Neural cell (in vitro differentiated cells): ENCODE measurements around the gene MTTP. TPM values are rescaled to one million over a fixed set of nuclear protein-coding genes. Genes with fewer than 3 reads are reported as not detected.

Experiments
- H2AFZ ChIP-seq: fragments of 200-600, 300-800 bp; sonication (generic), shearing (Covaris generic); 2 replicates; pipeline ENCODE4 v1.6.0; 2014; ENCODE audit warnings: low read depth, mild to moderate bottlenecking, antibody characterized with exemption, low read length, moderate library complexity
- H3F3A ChIP-seq: fragments of 200-600 bp; shearing (Covaris generic); 2 replicates; pipeline ENCODE4 v1.6.1; 2016; ENCODE audit warnings: mild to moderate bottlenecking, moderate library complexity, mixed read lengths, antibody characterized with exemption, low read length; ENCODE audit not compliant: insufficient read depth, poor library complexity, severe bottlenecking
- H3K27ac ChIP-seq: fragments of 200-600, 300-800 bp; sonication (generic), shearing (Covaris generic); 2 replicates; pipeline ENCODE4 v1.5.1; 2014; ENCODE audit warnings: mild to moderate bottlenecking, low read length, moderate library complexity
- H3K27me3 ChIP-seq: fragments of 300-800, 200-600 bp; sonication (generic), shearing (Covaris generic); 2 replicates; pipeline ENCODE4 v1.6.0; 2014; ENCODE audit warnings: mild to moderate bottlenecking, low read depth, low read length, moderate library complexity; ENCODE audit not compliant: insufficient read depth
- H3K36me3 ChIP-seq: fragments of 300-800, 200-600 bp; sonication (generic), shearing (Covaris generic); 2 replicates; pipeline ENCODE4 v1.5.1; 2014; ENCODE audit warnings: mild to moderate bottlenecking, antibody characterized with exemption, low read length, moderate library complexity; ENCODE audit not compliant: insufficient read depth
- H3K4me2 ChIP-seq: fragments of 300-800, 200-600 bp; sonication (generic), shearing (Covaris generic); 2 replicates; pipeline ENCODE4 v1.6.0; 2014; ENCODE audit warnings: mild to moderate bottlenecking, low read length
- H3K4me3 ChIP-seq: fragments of 300-800, 200-600 bp; sonication (generic), shearing (Covaris generic); 2 replicates; pipeline ENCODE4 v1.5.1; 2014; ENCODE audit warnings: mild to moderate bottlenecking, low read length, moderate library complexity
- H3K79me2 ChIP-seq: fragments of 200-600 bp; shearing (Covaris generic); replicated peaks from 2 replicates; pipeline ENCODE4 v1.6.0; 2014; ENCODE audit warnings: mild to moderate bottlenecking, low read length, moderate library complexity; ENCODE audit not compliant: insufficient read depth
- H3K9ac ChIP-seq: fragments of 300-800, 200-600 bp; sonication (generic), shearing (Covaris generic); 2 replicates; pipeline ENCODE4 v1.6.1; 2016; ENCODE audit warnings: mild to moderate bottlenecking, low read length, mixed read lengths
- H3K9me2 ChIP-seq: fragments of 200-600 bp; shearing (Covaris generic); 2 replicates; pipeline ENCODE4 v1.6.1; 2016; ENCODE audit warnings: mild to moderate bottlenecking, low read length, mixed read lengths; ENCODE audit not compliant: insufficient read depth
- H3K9me3 ChIP-seq: fragments of 200-600, 300-800 bp; sonication (generic), shearing (Covaris generic); 2 replicates; pipeline ENCODE4 v1.6.1; 2016; ENCODE audit warnings: mild to moderate bottlenecking, mixed run types, low read length, moderate library complexity, mixed read lengths
- H4K20me1 ChIP-seq: fragments of 200-600 bp; shearing (Covaris generic); 2 replicates; pipeline ENCODE4 v1.6.1; 2016; ENCODE audit warnings: mild to moderate bottlenecking, mixed run types; ENCODE audit not compliant: insufficient read depth
- EP300 ChIP-seq: fragments of 450-650 bp; conservative IDR thresholded peaks from 2 replicates; pipeline ENCODE4 v1.6.1; 2014; ENCODE audit warnings: antibody characterized with exemption, mild to moderate bottlenecking, moderate library complexity; ENCODE audit not compliant: poor library complexity, severe bottlenecking
- EZH2 ChIP-seq: fragments of 200-600, 300-800 bp; shearing (Covaris generic), sonication (generic); IDR thresholded peaks from 2 replicates; pipeline ENCODE4 v1.6.1; 2014; ENCODE audit warnings: antibody characterized with exemption, low read length, borderline replicate concordance, mild to moderate bottlenecking; ENCODE audit not compliant: insufficient read depth, poor library complexity, severe bottlenecking
- MXI1 ChIP-seq: fragments of 450-650 bp; conservative IDR thresholded peaks from 2 replicates; pipeline ENCODE4 v1.6.1; 2014; ENCODE audit warnings: antibody characterized with exemption, mild to moderate bottlenecking; ENCODE audit not compliant: poor library complexity, severe bottlenecking
- POLR2AphosphoS5 ChIP-seq: IDR thresholded peaks from 2 replicates; pipeline ENCODE4 v1.6.1; 2012
- RAD21 ChIP-seq: fragments of 450-650 bp; conservative IDR thresholded peaks from 2 replicates; pipeline ENCODE4 v1.6.1; 2014; ENCODE audit warnings: antibody characterized with exemption, mild to moderate bottlenecking, moderate library complexity
- SMC3 ChIP-seq: fragments of 450-650 bp; conservative IDR thresholded peaks from 2 replicates; pipeline ENCODE4 v1.6.1; 2014; ENCODE audit warnings: antibody characterized with exemption, mild to moderate bottlenecking, moderate library complexity; ENCODE audit not compliant: poor library complexity
- TAF1 ChIP-seq: IDR thresholded peaks from 2 replicates; pipeline ENCODE4 v1.6.1; 2012; ENCODE audit warnings: low read depth
- polyA plus RNA-seq: library from polyadenylated mRNA; depleted of rRNA; stranded (reverse); fragments of >200 nt; gene quantifications from 2 replicates; pipeline ENCODE4 v1.2.3, GENCODE V29; 2014
- TF ChIP-seq, protein P1 (sequence below): IDR thresholded peaks from 2 replicates; pipeline ENCODE4 v1.6.1; 2012; ENCODE audit warnings: borderline replicate concordance
- TF ChIP-seq, protein P2 (sequence below): fragments of 450-650 bp; IDR thresholded peaks from 2 replicates; pipeline ENCODE4 v1.5.1; 2014; ENCODE audit warnings: antibody characterized with exemption, mild to moderate bottlenecking, moderate library complexity; ENCODE audit not compliant: poor library complexity, severe bottlenecking

The MTTP gene
- polyA plus RNA-seq, 1 donor from 2014 or later: 1.2 TPM

DNA sequence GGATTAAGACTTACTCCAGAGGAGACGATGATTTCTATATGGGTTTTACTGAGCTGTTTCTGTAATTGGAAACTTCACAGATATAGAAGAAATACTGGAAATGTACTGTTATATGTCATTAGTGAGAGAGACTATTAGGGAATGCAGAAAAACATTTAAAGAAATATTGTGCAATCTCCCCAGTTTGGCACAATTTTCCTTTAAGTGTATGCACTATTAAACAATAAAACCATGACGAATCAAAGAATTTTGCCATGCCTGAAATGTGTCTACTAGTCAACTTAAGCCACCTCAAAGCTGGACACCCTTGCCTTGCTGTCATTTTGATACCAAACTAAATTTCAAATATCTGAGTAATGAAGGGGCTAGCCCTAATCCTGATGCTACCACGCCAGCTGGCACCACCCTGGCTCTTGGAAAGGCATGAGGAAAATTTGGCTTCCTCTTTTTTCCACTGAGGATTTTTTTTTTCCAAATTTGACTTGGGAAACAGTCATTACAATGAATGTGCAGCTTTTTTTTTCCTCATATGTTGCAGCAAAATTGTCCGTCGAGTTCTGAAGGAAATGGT, 36.1 kb downstream of the MTTP start:
- Histone ChIP-seq H3F3A (no peaks in the 10 kb centered on the region), H3K9ac (no peak overlapping the region), H3K36me3 (no peaks in the 10 kb centered on the region), H3K27me3 (no peaks in the 10 kb centered on the region), H3K9me3 (no peaks in the 10 kb centered on the region), H3K4me2 (no peak overlapping the region), H3K79me2 (no peaks in the 10 kb centered on the region), H4K20me1 (no peaks in the 10 kb centered on the region), H3K4me3 (no peak overlapping the region), H2AFZ (no peak overlapping the region), H3K9me2 (no peaks in the 10 kb centered on the region), H3K27ac (no peak overlapping the region)
- TF ChIP-seq RAD21 (no peak), SMC3 (no peak), MXI1 (no peak), EZH2 (no peak), POLR2AphosphoS5 (no peak), TAF1 (no peak)
- TF ChIP-seq, protein P1, sequence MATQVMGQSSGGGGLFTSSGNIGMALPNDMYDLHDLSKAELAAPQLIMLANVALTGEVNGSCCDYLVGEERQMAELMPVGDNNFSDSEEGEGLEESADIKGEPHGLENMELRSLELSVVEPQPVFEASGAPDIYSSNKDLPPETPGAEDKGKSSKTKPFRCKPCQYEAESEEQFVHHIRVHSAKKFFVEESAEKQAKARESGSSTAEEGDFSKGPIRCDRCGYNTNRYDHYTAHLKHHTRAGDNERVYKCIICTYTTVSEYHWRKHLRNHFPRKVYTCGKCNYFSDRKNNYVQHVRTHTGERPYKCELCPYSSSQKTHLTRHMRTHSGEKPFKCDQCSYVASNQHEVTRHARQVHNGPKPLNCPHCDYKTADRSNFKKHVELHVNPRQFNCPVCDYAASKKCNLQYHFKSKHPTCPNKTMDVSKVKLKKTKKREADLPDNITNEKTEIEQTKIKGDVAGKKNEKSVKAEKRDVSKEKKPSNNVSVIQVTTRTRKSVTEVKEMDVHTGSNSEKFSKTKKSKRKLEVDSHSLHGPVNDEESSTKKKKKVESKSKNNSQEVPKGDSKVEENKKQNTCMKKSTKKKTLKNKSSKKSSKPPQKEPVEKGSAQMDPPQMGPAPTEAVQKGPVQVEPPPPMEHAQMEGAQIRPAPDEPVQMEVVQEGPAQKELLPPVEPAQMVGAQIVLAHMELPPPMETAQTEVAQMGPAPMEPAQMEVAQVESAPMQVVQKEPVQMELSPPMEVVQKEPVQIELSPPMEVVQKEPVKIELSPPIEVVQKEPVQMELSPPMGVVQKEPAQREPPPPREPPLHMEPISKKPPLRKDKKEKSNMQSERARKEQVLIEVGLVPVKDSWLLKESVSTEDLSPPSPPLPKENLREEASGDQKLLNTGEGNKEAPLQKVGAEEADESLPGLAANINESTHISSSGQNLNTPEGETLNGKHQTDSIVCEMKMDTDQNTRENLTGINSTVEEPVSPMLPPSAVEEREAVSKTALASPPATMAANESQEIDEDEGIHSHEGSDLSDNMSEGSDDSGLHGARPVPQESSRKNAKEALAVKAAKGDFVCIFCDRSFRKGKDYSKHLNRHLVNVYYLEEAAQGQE: no peak
- TF ChIP-seq, protein P2, sequence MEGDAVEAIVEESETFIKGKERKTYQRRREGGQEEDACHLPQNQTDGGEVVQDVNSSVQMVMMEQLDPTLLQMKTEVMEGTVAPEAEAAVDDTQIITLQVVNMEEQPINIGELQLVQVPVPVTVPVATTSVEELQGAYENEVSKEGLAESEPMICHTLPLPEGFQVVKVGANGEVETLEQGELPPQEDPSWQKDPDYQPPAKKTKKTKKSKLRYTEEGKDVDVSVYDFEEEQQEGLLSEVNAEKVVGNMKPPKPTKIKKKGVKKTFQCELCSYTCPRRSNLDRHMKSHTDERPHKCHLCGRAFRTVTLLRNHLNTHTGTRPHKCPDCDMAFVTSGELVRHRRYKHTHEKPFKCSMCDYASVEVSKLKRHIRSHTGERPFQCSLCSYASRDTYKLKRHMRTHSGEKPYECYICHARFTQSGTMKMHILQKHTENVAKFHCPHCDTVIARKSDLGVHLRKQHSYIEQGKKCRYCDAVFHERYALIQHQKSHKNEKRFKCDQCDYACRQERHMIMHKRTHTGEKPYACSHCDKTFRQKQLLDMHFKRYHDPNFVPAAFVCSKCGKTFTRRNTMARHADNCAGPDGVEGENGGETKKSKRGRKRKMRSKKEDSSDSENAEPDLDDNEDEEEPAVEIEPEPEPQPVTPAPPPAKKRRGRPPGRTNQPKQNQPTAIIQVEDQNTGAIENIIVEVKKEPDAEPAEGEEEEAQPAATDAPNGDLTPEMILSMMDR: no peak

DNA sequence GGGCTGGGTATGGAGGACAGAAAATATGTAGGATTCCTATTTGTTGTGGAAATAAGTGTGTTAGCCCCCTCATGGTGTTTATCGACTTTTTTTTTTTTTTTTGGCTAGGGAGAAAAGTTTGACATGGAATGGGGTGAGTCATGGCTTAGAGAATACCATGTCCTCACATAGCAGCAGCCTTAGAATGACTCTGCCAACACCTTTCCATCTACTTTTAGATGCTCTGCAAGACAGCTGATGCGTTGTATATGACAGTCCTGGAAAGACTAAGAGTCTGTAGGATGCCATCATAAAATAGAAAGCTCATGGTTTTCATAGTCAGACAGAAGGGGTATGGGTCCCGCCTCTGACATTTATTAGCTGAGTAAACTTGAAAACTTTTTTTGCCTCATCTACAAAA, 37.7 kb downstream of the MTTP start:
- no peak overlapping the region for H2AFZ ChIP-seq
- TF ChIP-seq POLR2AphosphoS5 (no peak), RAD21 (no peak), MXI1 (no peak), SMC3 (no peak), EZH2 (no peak), EP300 (no peak), TAF1 (no peak)
- TF ChIP-seq, protein P2: no peak
- TF ChIP-seq, protein P1: no peak
- H3K9me2 ChIP-seq: no peaks in the 10 kb centered on the region
- H3K79me2 ChIP-seq: no peaks in the 10 kb centered on the region
- no peaks in the 10 kb centered on the region for H3F3A ChIP-seq
- no peaks in the 10 kb centered on the region for H3K36me3 ChIP-seq
- no peak overlapping the region for H3K9ac ChIP-seq
- H3K4me2 ChIP-seq: no peak overlapping the region
- H3K9me3 ChIP-seq: no peaks in the 10 kb centered on the region
- H3K27me3 ChIP-seq: no peaks in the 10 kb centered on the region
- no peak overlapping the region for H3K4me3 ChIP-seq
- H4K20me1 ChIP-seq: no peaks in the 10 kb centered on the region
- H3K27ac ChIP-seq: no peak overlapping the region
